Measurements from ENCODE around the gene TMEM174. TPM values are rescaled to one million over a fixed set of nuclear protein-coding genes. Genes with fewer than 3 reads are reported as not detected.
"Not testable (repeated sequence)": the region's sequence is repeated elsewhere in the genome, so short reads cannot be mapped to it uniquely, and the experiment has no call there.

TMEM174 gene
- total RNA-seq, 1 donor from 2014 or later, result not detected

DNA sequence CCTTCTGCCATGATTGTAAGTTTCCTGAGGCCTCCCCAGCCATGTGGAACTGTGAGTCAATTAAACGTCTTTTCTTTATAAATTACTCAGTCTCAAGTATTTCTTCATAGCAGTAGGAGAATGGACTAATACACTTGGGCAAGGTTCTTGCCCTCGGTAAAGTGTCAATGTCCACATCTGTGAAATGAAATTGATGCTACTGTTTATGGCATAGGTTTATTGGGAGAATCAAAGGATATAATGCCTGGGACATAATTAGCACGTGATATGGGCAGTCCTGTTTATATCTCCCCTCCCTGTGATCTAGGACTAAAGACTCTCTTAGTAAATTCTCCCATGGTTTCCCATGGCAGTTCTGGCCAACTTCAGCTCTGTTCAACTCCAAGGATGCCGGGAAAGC is 19.4 kb downstream of the TMEM174 start:
- Mint-ChIP-seq H3K27ac (no peak overlapping the region), H3K36me3 (ENCODE audit: low read depth) (no peaks in the 10 kb centered on the region), H3K4me3 (no peak overlapping the region), H3K4me1 (no peaks in the 10 kb centered on the region), H3K27me3 (peaks cover 25% of the 10 kb centered on the region), H3K9me3 (no peaks in the 10 kb centered on the region)
- DNase-seq, result no peak
- intact Hi-C loops (cut with micrococcal nuclease), result no loop called here

DNA sequence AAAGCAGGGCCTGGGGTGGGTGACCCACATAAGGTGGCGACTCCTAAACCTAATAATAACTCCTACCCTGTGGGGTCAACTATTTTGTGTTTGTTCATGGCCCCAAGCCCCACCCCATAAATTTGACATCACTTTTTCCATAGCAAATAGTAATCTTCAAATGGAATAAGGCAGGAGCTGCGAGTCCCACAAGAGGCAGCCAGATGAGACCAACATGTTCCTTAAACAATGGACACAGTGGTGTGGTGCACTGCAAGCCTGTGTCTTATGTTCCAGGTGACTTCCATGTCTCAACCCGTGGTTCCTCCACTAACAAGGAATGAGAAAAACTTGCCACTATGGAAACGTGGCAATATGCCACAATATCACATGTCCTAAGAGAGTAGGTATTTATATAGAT is 20.6 kb downstream of the TMEM174 start:
- DNase-seq, result no peak
- H3K4me3 Mint-ChIP-seq, result no peak overlapping the region
- no peaks in the 10 kb centered on the region for H3K4me1 Mint-ChIP-seq
- no peaks in the 10 kb centered on the region for H3K9me3 Mint-ChIP-seq
- H3K27me3 Mint-ChIP-seq, result peaks cover 25% of the 10 kb centered on the region
- H3K27ac Mint-ChIP-seq, result no peak overlapping the region
- intact Hi-C loops (cut with micrococcal nuclease), result no loop called here
- no peaks in the 10 kb centered on the region for H3K36me3 Mint-ChIP-seq (ENCODE audit: low read depth)

DNA sequence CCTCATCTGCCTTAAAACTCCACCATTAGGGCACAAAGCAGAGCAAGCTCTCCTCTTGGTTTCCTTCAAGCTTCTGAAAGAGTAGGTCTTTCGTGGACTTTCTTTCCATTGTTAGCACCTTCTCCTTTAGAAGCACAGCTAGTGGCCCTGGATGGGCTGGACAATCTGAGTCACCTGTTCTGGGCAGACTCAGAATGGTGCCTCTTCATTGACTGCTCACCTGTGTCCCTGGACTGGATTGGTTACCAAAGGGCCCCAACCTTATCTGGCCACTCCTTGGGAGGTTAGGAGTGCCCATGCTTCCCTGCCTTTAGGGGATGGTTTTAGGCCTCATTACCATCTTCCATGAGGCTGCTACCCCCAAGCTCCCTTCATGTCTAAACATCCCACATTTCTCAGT is 23.2 kb downstream of the TMEM174 start:
- intact Hi-C loops (cut with micrococcal nuclease), result no loop called here
- no peaks in the 10 kb centered on the region for H3K36me3 Mint-ChIP-seq (ENCODE audit: low read depth)
- no peaks in the 10 kb centered on the region for H3K4me1 Mint-ChIP-seq
- H3K9me3 Mint-ChIP-seq, result no peaks in the 10 kb centered on the region
- H3K27ac Mint-ChIP-seq, result no peak overlapping the region
- DNase-seq, result no peak
- no peak overlapping the region for H3K4me3 Mint-ChIP-seq
- H3K27me3 Mint-ChIP-seq, result peaks cover 32% of the 10 kb centered on the region

DNA sequence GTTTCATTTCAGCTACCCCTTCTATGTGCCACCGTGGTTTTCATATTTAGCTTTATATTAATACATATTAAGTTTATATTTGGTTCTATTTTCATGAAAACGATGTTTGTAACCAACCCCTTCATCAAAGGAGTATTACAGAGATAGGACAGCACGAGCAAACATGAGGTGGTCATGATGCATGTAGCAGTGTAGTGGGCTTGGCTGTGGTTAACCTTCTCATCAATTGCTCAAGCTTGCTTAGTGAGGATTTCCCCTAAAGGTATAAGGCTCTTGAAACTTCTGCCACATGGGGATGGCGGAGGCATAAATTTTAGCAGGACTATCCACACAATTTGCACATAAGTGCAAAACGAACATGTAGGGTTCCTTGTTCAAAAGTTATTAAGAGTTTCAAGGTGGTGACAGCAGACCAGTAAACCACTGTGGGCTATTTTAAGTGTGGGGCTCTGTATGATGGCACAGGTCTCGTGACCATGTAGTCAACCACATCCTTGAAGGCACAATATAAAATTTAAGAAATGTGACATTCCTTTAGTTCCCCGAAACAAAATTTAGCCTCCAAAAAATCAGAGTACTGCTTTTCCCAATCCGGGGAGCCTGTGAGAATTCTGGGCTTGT is 24.8 kb downstream of the TMEM174 start:
- Mint-ChIP-seq H3K27me3 (peaks cover 39% of the 10 kb centered on the region), H3K4me1 (peaks cover 2% of the 10 kb centered on the region), H3K4me3 (no peak overlapping the region), H3K27ac (no peak overlapping the region), H3K9me3 (no peaks in the 10 kb centered on the region), H3K36me3 (ENCODE audit: low read depth) (no peaks in the 10 kb centered on the region)
- intact Hi-C loops (cut with micrococcal nuclease), result no loop called here
- no peak for DNase-seq

DNA sequence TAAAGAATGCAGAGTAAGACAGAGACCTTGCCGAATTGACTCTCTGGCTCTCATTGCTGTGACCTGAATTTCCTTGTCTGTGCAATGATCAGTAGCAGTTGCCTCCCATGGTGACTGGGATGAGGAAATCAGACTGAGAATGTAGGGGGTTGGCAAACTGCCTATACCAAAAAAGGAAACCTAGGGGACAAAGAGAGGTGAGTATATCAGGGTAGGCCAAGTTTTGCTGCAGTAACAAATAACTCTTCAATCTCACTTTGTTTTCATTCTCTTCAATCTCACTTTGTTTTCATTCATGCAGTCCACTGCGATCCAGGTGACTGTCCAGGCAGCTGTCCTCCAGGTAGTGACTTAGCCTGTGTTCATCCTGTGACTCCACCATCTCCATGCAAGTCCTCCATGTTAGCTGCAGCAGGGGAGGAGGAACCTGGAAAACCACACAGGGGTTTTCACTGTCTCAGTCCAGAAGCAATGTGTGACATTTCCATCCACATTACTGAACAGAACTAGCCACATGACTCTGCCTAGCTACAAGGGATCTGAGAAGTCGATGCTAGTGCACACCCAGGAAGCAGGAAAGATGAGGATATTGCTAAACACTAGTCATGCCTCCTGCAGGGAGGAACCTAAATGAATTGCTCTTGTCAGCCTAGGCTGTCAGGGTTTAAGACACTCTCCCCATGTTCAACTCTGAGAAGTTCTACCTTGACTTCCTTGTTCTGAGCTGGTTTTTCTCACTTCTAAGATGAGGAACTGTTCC is 26.0 kb downstream of the TMEM174 start:
- Mint-ChIP-seq H3K36me3 (ENCODE audit: low read depth) (no peaks in the 10 kb centered on the region), H3K27me3 (peaks cover 41% of the 10 kb centered on the region), H3K4me1 (peaks cover 2% of the 10 kb centered on the region), H3K27ac (no peak overlapping the region), H3K9me3 (no peaks in the 10 kb centered on the region), H3K4me3 (no peak overlapping the region)
- intact Hi-C loops (cut with micrococcal nuclease), result no loop called here
- DNase-seq, result no peak

DNA sequence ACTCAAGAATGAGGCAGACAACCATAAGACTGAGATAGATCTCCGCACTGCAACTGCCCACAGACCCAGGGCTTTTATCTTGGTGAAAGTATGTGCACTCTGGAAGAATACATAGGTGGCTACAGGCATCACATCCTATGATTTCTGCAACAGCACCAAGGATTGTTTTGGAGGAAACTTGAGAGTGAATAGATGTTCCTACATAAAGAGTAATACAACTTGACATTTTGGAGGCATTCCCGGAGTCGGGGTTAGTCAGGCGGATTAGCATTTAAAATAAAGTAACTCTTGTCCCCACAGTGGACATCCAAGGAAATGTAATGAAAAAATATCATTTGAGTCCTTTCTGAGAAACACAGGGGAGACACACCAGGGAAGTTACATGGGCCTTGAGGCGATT is 26.7 kb downstream of the TMEM174 start:
- Mint-ChIP-seq H3K27ac (no peak overlapping the region), H3K27me3 (peaks cover 40% of the 10 kb centered on the region), H3K36me3 (ENCODE audit: low read depth) (no peaks in the 10 kb centered on the region), H3K4me1 (peaks cover 2% of the 10 kb centered on the region), H3K9me3 (no peaks in the 10 kb centered on the region), H3K4me3 (no peak overlapping the region)
- DNase-seq, result no peak
- intact Hi-C loops (cut with micrococcal nuclease), result loop anchor here (5.0 kb wide), 1 partner anchor 277 kb away; no protein-coding TSS in a partner anchor

DNA sequence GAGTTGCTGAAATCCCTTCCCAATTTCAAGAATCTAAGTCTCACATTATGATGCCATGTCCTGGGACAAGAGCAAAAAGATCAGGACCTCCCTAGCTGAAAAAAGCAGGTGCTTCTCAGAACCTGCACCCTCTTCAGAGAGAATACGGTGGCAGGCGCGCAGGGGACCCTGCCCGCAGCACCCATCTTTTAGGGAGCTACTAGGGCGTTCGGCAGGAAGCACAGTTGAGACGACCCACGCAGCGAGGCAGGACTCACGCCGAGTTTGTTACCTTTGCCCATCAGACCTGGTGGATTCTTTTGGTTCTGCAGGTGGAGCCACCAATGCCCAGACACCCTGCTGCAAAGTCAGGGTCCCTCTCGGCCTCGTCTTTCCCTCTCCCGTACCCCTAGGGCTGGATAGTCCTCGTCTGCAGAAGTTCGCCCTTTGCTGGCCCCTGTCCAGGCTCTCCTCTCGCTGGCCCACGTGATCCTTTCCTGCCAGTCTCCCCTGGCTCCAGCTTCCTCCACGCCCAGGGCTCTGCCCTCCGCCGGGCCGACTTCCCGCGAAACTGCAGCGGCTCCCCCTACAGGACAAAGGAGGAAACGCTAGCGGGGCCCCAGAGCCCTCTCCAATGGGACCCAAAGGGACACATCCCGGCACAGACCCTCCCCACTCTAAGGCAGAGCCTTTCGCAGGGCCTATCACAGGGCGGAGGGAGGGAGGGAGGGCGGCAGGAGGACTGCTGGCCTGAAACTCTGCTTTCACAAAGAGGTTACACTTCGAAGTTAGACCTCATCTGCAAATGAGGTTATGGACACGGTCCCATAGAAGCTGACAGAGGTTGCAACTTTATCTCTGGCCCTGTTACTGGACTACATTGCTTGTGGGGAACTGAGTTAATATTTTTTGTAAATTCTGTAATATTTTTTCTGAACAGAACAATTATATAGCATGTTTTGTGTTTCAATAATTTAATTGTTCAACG is 28.8 kb downstream of the TMEM174 start:
- Mint-ChIP-seq H3K4me1 (peaks cover 2% of the 10 kb centered on the region), H3K27me3 (peaks cover 36% of the 10 kb centered on the region), H3K9me3 (no peaks in the 10 kb centered on the region), H3K36me3 (ENCODE audit: low read depth) (no peaks in the 10 kb centered on the region), H3K4me3 (no peak overlapping the region), H3K27ac (no peak overlapping the region)
- DNase-seq, result peak; percentile 89
- intact Hi-C loops (cut with micrococcal nuclease), result loop anchor here (1.0 to 5.0 kb wide), 3 partner anchors 119 to 280 kb away; no protein-coding TSS in a partner anchor

DNA sequence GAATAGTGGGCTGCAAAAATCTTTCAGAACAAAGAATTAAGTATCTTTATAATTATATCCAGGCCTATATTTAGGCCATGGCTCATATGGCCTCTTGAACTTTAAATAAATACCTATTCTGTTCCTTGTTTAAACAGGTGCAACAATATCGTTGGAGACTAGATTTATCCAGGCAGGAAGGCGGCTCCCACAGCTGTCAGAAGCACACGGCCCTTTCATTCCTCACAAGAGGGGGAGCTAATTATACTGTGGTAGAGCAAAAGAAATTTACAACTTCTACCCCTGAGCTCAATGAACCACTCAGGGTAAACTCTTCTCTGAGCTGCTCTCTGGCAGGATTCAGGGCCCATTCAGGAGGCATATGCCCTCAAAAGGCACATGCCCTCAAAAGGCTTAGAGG is 31.3 kb downstream of the TMEM174 start:
- no peaks in the 10 kb centered on the region for H3K36me3 Mint-ChIP-seq (ENCODE audit: low read depth)
- H3K9me3 Mint-ChIP-seq, result peaks cover 6% of the 10 kb centered on the region
- H3K4me1 Mint-ChIP-seq, result peaks cover 2% of the 10 kb centered on the region
- peaks cover 36% of the 10 kb centered on the region for H3K27me3 Mint-ChIP-seq
- intact Hi-C loops (cut with micrococcal nuclease), result loop anchor here (5.0 kb wide), 1 partner anchor 282 kb away; no protein-coding TSS in a partner anchor
- DNase-seq, result no peak
- no peak overlapping the region for H3K27ac Mint-ChIP-seq
- H3K4me3 Mint-ChIP-seq, result no peak overlapping the region

DNA sequence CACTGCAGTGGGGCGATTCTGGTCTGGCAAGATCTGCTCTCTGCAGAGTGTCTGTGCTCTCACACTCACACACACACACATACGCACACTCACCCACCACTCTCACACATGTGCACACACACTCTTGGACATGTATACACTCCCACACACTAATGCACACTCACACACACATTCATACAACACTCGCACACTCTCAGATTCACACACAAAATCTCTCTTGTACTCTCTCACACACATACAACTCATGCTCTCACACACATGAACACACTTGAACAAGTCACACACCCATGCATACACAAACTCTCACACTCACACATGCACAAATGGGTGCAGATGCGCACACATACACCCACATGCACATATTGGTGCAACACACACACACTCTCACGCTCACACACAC is 31.7 kb downstream of the TMEM174 start:
- Mint-ChIP-seq H3K27me3 (peaks cover 35% of the 10 kb centered on the region), H3K9me3 (peaks cover 9% of the 10 kb centered on the region), H3K27ac (no peak overlapping the region), H3K4me3 (no peak overlapping the region), H3K4me1 (peaks cover 2% of the 10 kb centered on the region), H3K36me3 (ENCODE audit: low read depth) (no peaks in the 10 kb centered on the region)
- no peak for DNase-seq
- intact Hi-C loops (cut with micrococcal nuclease), result loop anchor here (5.0 kb wide), 1 partner anchor 282 kb away; no protein-coding TSS in a partner anchor

DNA sequence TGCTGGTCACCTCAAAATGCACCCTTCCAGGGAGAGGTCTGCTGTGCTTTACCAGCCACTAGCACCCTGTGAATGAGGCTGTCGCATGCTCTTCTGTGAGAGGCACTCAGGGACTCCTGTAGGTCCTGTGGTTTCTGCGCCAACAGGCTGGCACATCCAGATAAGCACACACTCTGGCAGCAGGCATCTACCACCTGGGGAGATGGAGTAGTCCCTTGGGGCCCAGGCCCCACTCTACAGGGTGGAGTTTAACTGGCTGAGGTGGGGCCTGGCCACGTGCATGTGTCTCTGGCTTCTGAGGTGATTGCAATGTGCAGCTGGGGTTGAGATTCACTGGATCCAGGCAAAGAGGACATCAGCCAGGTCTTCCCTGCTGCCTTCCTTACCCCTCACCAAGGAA is 32.3 kb downstream of the TMEM174 start:
- Mint-ChIP-seq H3K4me3 (no peak overlapping the region), H3K27ac (no peak overlapping the region), H3K4me1 (peaks cover 2% of the 10 kb centered on the region), H3K36me3 (ENCODE audit: low read depth) (no peaks in the 10 kb centered on the region), H3K27me3 (peaks cover 35% of the 10 kb centered on the region), H3K9me3 (peaks cover 14% of the 10 kb centered on the region)
- no peak for DNase-seq
- intact Hi-C loops (cut with micrococcal nuclease), result no loop called here

DNA sequence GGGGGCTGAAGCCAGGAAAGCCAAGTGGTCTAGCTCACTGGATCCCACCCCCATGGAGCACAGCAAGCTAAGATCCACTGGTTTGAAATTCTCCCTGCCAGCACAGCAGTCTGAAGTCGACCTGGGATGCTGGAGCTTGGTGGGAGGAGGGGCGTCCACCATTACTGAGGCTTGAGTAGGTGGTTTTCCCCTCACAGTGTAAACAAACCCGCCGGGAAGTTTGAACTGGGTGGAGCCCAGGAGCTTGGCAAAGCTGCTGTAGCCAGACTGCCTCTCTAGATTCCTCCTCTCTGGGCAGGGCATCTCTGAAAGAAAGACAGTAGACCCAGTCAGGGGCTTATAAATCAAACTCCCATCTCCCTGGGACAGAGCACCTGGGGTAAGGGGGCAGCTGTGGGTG is 34.2 kb downstream of the TMEM174 start:
- H3K4me3 Mint-ChIP-seq; H3K4me1 Mint-ChIP-seq; DNase-seq; H3K36me3 Mint-ChIP-seq (ENCODE audit: low read depth); intact Hi-C loops (cut with micrococcal nuclease); H3K27ac Mint-ChIP-seq: not testable (repeated sequence)
- Mint-ChIP-seq H3K9me3 (peaks cover 25% of the 10 kb centered on the region), H3K27me3 (peaks cover 33% of the 10 kb centered on the region)

DNA sequence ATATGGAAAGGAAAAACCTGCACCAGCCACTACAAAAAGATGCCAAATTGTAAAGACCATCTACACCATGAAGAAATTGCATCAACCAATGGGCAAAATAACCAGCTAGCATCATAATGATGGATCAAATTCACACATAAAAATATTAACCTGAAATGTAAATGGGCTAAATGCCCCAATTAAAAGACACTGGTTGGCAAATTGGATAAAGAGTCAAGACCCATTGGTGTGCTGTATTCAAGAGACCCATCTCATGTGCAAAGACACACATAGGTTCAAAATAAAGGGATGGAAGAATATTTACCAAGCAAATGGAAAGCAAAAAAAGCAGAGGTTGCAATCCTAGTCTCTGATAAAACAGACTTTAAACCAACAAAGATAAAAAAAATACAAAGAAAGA is 36.1 kb downstream of the TMEM174 start:
- Mint-ChIP-seq H3K9me3 (peaks cover 30% of the 10 kb centered on the region), H3K27me3 (peaks cover 45% of the 10 kb centered on the region)
- DNase-seq; H3K36me3 Mint-ChIP-seq (ENCODE audit: low read depth); H3K4me3 Mint-ChIP-seq; intact Hi-C loops (cut with micrococcal nuclease); H3K27ac Mint-ChIP-seq; H3K4me1 Mint-ChIP-seq: not testable (repeated sequence)

DNA sequence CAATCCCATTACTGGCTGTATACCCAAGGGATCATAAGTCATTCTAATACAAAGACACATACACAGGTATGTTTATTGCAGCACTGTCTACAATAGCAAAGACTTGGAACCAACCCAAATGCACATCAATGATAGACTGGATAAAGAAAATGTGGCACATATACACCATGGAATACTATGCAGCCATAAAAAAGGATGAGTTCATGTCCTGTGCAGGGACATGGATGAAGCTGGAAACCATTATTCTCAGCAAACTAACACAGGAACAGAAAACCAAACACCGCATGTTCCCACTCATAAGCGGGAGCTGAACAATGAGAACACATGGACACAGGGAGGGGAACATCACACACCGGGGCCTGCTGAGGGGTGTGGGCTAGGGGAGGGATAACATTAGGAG is 39.7 kb downstream of the TMEM174 start:
- Mint-ChIP-seq H3K27me3 (peaks cover 73% of the 10 kb centered on the region), H3K9me3 (peaks cover 30% of the 10 kb centered on the region)
- H3K4me1 Mint-ChIP-seq; H3K36me3 Mint-ChIP-seq (ENCODE audit: low read depth); DNase-seq; H3K4me3 Mint-ChIP-seq; intact Hi-C loops (cut with micrococcal nuclease); H3K27ac Mint-ChIP-seq: not testable (repeated sequence)

Measured in activated CD4-positive, alpha-beta T cell treated with anti-CD3 and anti-CD28 coated beads, Interleukin-2, amount 10 ng/mL, durations not matched to agents 24 days and 14 days (primary cell).